ENCODE data around the gene XXYLT1.

GRCh38 chr3:195201295-195201694 is 69.7 kb downstream of the XXYLT1 start:
- TF ChIP-seq CTCF (IDR thresholded peaks at IDR 0.05; ENCODE audit: low read depth, low read length, poor library complexity, severe bottlenecking) = no peak
- TF ChIP-seq EZH2phosphoT487 (IDR thresholded peaks at IDR 0.05; ENCODE audit: borderline replicate concordance, low read length) = no peak

Measured in DOHH2 (cell line).